ENCODE data around the gene LAPTM5.

LAPTM5 gene

GRCh38 chr1:30747033-30748008 lies 10.3 kb downstream of the LAPTM5 start:
- TF ChIP-seq, protein P1, sequence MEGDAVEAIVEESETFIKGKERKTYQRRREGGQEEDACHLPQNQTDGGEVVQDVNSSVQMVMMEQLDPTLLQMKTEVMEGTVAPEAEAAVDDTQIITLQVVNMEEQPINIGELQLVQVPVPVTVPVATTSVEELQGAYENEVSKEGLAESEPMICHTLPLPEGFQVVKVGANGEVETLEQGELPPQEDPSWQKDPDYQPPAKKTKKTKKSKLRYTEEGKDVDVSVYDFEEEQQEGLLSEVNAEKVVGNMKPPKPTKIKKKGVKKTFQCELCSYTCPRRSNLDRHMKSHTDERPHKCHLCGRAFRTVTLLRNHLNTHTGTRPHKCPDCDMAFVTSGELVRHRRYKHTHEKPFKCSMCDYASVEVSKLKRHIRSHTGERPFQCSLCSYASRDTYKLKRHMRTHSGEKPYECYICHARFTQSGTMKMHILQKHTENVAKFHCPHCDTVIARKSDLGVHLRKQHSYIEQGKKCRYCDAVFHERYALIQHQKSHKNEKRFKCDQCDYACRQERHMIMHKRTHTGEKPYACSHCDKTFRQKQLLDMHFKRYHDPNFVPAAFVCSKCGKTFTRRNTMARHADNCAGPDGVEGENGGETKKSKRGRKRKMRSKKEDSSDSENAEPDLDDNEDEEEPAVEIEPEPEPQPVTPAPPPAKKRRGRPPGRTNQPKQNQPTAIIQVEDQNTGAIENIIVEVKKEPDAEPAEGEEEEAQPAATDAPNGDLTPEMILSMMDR (IDR thresholded peaks at IDR 0.05; ENCODE audit: extremely low read depth, missing control alignments) = no peak
- DNase-seq (ENCODE audit: low spot score) = no peak

DNA sequence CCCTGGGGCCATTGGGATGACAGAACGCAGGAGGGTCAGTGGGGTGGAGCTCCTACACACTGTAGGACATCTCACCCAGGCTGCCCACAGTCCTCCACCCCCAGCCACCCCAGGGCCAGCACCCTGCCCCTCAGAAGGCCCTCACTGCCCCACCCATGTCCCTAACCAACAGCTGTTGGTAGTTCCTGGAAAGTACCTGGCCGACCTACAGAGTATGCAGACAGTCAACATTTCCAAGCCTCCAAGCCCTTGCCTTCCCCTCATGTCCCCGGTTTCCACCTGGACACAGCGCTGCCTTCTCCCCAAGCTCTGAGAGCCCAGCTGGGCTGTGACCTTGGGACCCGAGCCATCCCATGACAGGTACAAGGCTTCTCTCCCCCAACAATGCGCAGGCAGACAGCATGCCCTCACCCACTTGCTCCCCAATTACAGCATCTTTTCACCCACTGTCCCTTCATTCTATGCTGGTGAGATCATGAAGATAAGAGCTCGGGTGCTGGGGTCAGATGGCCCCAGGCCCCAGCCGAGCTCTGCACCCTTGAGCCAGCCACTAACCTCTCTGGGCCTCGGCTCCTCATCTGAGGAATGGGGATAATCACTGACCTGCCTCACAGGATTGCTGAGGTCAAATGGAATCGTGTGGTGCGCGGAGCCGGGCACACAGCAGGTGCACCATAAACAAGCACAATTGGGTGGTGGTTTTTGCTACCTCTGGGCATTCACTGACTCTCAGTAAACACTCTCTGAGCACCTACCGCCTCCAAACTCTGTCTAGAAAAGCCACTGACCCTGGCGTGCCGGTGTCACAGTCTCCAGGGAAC lies 11.2 kb downstream of the LAPTM5 start:
- no peak for DNase-seq (ENCODE audit: low spot score)
- TF ChIP-seq, protein P1 (IDR thresholded peaks at IDR 0.05; ENCODE audit: extremely low read depth, missing control alignments) = no peak

DNA sequence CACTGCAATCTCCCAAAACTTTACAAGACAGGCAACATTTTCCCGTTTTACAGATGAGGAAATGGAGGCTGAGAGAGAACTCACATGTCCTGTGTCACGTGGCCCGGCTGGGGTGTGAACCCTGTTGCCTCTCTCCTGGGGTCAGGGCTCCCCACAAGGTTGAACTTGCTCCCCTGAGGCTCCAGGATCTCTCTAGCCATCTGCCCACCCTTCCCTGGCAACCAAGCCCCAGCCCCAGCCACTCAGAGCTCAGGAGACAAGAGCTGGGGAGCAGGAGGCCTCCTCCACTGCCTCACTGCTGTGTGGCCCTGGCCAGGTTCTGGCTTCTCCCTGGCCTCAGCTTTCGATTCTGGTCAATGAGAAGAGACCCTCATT lies 11.8 kb downstream of the LAPTM5 start:
- TF ChIP-seq, protein P1 (IDR thresholded peaks at IDR 0.05; ENCODE audit: extremely low read depth, missing control alignments) = no peak
- DNase-seq (ENCODE audit: low spot score) = no peak

GRCh38 chr1:30745156-30745833 lies 12.3 kb downstream of the LAPTM5 start:
- TF ChIP-seq, protein P1 (IDR thresholded peaks at IDR 0.05; ENCODE audit: extremely low read depth, missing control alignments) = no peak
- DNase-seq (ENCODE audit: low spot score) = no peak

- TF ChIP-seq, protein P1 (IDR thresholded peaks at IDR 0.05; ENCODE audit: extremely low read depth, missing control alignments) = no peak
- peak; percentile 57 for DNase-seq (ENCODE audit: low spot score)
Measured at GRCh38 chr1:30744060-30744756, 13.4 kb downstream of the LAPTM5 start.

DNA sequence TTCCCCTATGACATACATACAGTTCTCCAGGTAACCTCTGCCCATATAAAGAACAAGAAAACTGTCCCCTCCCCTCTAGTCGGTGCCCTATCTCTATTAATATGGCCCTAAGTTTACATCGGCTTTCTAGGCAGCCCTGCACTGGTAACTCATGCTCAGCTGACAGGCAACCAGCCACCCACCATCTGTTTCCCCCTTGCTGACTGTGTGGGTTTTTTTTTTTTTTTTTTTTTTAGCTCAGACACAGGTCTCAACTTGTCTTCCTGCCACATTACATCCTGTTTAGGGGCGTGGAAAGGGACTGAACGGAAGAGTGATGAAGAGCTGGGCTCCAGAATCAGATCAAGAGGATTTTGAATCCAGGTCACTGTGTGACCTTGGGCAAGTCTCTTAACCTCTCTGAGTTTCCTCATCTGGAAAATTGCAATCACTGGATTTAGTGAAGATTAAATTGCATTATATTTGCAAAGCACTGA lies 14.0 kb downstream of the LAPTM5 start:
- peak; percentile 74 for DNase-seq (ENCODE audit: low spot score)
- TF ChIP-seq, protein P1 (IDR thresholded peaks at IDR 0.05; ENCODE audit: extremely low read depth, missing control alignments) = no peak
